HepG2 (cell line): Measurements from ENCODE around the gene PSENEN. TPM values are rescaled to one million over a fixed set of nuclear protein-coding genes. Genes with fewer than 3 reads are reported as not detected.

Source experiments
- ATF3 ChIP-seq: sonication (generic); formaldehyde crosslinking; IDR thresholded peaks from 2 replicates; pipeline ENCODE4 v1.4.0; 2020; ENCODE audit warnings: missing genetic modification reagents
- CBX2 ChIP-seq, 2 experiments: fragments of 200-600 bp in 1 of 2; sonication (generic); formaldehyde crosslinking in 1 of 2; IDR thresholded peaks; 2 replicates each; pipeline versions ENCODE4 v1.7.0 to v1.8.1; 2018 to 2022; ENCODE audit warnings: low read depth in 2 of 2, low read length in 1 of 2, mild to moderate bottlenecking in 1 of 2, missing genetic modification reagents in 1 of 2
- CC2D1A ChIP-seq: sonication (generic); formaldehyde crosslinking; IDR thresholded peaks from 2 replicates; pipeline ENCODE4 v1.8.1; 2023; ENCODE audit warnings: mild to moderate bottlenecking, missing genetic modification reagents
- HNRNPUL1 ChIP-seq: fragments of 200-400 bp; formaldehyde crosslinking; IDR thresholded peaks from 2 replicates; pipeline ENCODE4 v1.6.1; 2017; ENCODE audit warnings: low read depth, mild to moderate bottlenecking, low read length, moderate library complexity
- HOXA9 ChIP-seq: sonication (generic); formaldehyde crosslinking; IDR thresholded peaks from 2 replicates; pipeline ENCODE4 v1.8.1; 2022; ENCODE audit warnings: missing genetic modification reagents, mild to moderate bottlenecking, moderate library complexity, borderline replicate concordance
- NFAT5 ChIP-seq: sonication (generic); formaldehyde crosslinking; IDR thresholded peaks from 2 replicates; pipeline ENCODE4 v1.4.0; 2020; ENCODE audit warnings: missing genetic modification reagents
- NR2F2 ChIP-seq: IDR thresholded peaks from 2 replicates; pipeline ENCODE4 v1.6.1; 2012; ENCODE audit warnings: low read depth, inconsistent platforms, borderline replicate concordance
- PBX3 ChIP-seq: sonication (generic); formaldehyde crosslinking; IDR thresholded peaks from 2 replicates; pipeline ENCODE4 v1.8.1; 2023; ENCODE audit warnings: missing genetic modification reagents, inconsistent platforms, borderline replicate concordance
- TBL1XR1 ChIP-seq: fragments of 150-350 bp; IDR thresholded peaks from 2 replicates; pipeline ENCODE4 v1.6.1; 2014; ENCODE audit warnings: borderline replicate concordance, low read length; ENCODE audit not compliant: partially characterized antibody
- TCF12 ChIP-seq, 2 experiments: fragments of 450-650 bp in 1 of 2; sonication (generic) in 1 of 2; formaldehyde crosslinking in 1 of 2; IDR thresholded peaks; 2 replicates each; pipeline versions ENCODE4 v1.6.1 to v1.8.0; 2017 to 2022; ENCODE audit warnings: antibody characterized with exemption in 1 of 2, mild to moderate bottlenecking in 1 of 2, missing genetic modification reagents in 1 of 2, moderate library complexity in 1 of 2
- XBP1 ChIP-seq: sonication (generic); formaldehyde crosslinking; IDR thresholded peaks from 2 replicates; pipeline ENCODE4 v1.5.0; 2020; ENCODE audit warnings: missing genetic modification reagents
- ZFP82 ChIP-seq: sonication (generic); formaldehyde crosslinking; IDR thresholded peaks from 2 replicates; pipeline ENCODE4 v1.5.1; 2020; ENCODE audit warnings: mild to moderate bottlenecking, missing genetic modification reagents, borderline replicate concordance
- ZMAT5 ChIP-seq: sonication (generic); formaldehyde crosslinking; IDR thresholded peaks from 2 replicates; pipeline ENCODE4 v1.5.0; 2020; ENCODE audit warnings: mild to moderate bottlenecking, low read depth, missing genetic modification reagents, borderline replicate concordance
- ZNF124 ChIP-seq: sonication (generic); formaldehyde crosslinking; IDR thresholded peaks from 2 replicates; pipeline ENCODE4 v1.4.0; 2020; ENCODE audit warnings: missing genetic modification reagents
- ZNF18 ChIP-seq: sonication (generic); formaldehyde crosslinking; IDR thresholded peaks from 2 replicates; pipeline ENCODE4 v1.8.0; 2022; ENCODE audit warnings: mild to moderate bottlenecking, missing genetic modification reagents; ENCODE audit not compliant: insufficient replicate concordance
- ZNF607 ChIP-seq: sonication (generic); formaldehyde crosslinking; IDR thresholded peaks from 2 replicates; pipeline ENCODE4 v1.5.1; 2020; ENCODE audit warnings: missing genetic modification reagents, mild to moderate bottlenecking, borderline replicate concordance
- ZNF75D ChIP-seq: sonication (generic); formaldehyde crosslinking; IDR thresholded peaks from 2 replicates; pipeline ENCODE4 v1.8.1; 2023; ENCODE audit warnings: missing genetic modification reagents, mild to moderate bottlenecking, borderline replicate concordance
- ZSCAN30 ChIP-seq: sonication (generic); formaldehyde crosslinking; IDR thresholded peaks from 2 replicates; pipeline ENCODE4 v1.5.0; 2020; ENCODE audit warnings: mild to moderate bottlenecking, missing genetic modification reagents
- polyA plus RNA-seq, 8 experiments: library from polyadenylated mRNA; depleted of rRNA in 3 of 8; stranded (reverse) in 7 of 8; unstranded in 1 of 8; fragments of >200 nt; fragmentation: Illumina TruSeq in 4 of 8; extraction: Trizol in 4 of 8; gene quantifications; 2 replicates each; pipeline versions ENCODE4 v1.2.1 to v1.2.3, GENCODE V29; 2011 to 2016; ENCODE audit warnings: low read depth in 4 of 8, missing spikeins in 1 of 8, mixed read lengths in 1 of 8; ENCODE audit not compliant: insufficient read depth in 1 of 8
- total RNA-seq, 5 experiments: library from RNA; depleted of rRNA; stranded (reverse); fragments of >200 nt; fragmentation: Illumina TruSeq; extraction: Trizol; gene quantifications; 2 replicates each; pipeline ENCODE4 v1.2.3, GENCODE V29; 2016; ENCODE audit warnings: low read depth in 1 of 5

Gene PSENEN
- total and polyA plus RNA-seq, 2 of the 13 experiments (the other 11 are each of a cell fraction or from before 2014, with no cell fraction given), result 16.9 to 34.2 TPM

- TF ChIP-seq NFAT5 (CRISPR knock-in tag) (0 out of 2 replicates have a peak, but pooled peaks have one; percentile 65), CBX2 (IDR thresholded peaks at IDR 0.05; ENCODE audit: low read depth, low read length) (no peak), CBX2 (CRISPR knock-in tag; IDR thresholded peaks at IDR 0.05; ENCODE audit: low read depth) (no peak), CC2D1A (CRISPR knock-in tag) (no peak), ZMAT5 (CRISPR knock-in tag) (no peak), ZFP82 (CRISPR knock-in tag) (no peak), XBP1 (CRISPR knock-in tag) (no peak), HOXA9 (CRISPR knock-in tag) (no peak), ATF3 (CRISPR knock-in tag) (0 out of 2 replicates have a peak, but pooled peaks have one; percentile 7), TCF12 (IDR thresholded peaks at IDR 0.05) (no peak), TCF12 (CRISPR knock-in tag; IDR thresholded peaks at IDR 0.05) (no peak), NR2F2 (no peak), ZNF75D (no peak), ZNF124 (CRISPR knock-in tag) (no peak), ZNF607 (CRISPR knock-in tag) (no peak), ZNF18 (CRISPR knock-in tag) (no peak), HNRNPUL1 (no peak), TBL1XR1 (no peak), ZSCAN30 (CRISPR knock-in tag) (no peak), PBX3 (CRISPR knock-in tag) (peak; percentile 33; the same call in 1 of the 2 replicates)
Measured at GRCh38 chr19:35757749-35758608, 12.5 kb downstream of the PSENEN start, which contains the start of gene PROSER3 (continued).
